Duodenal mucosa (tissue), 2 donors: ENCODE results near the gene ALK.

Experiments used
- H3K27ac ChIP-seq: one replicate; pipeline ENCODE4 v1.7.0; 2013; ENCODE audit warnings: low read depth, low read length
- H3K27me3 ChIP-seq, 2 donors: one replicate each; pipeline ENCODE4 v1.7.0; 2013; ENCODE audit warnings: low read length in 2 of 2, control low read depth in 1 of 2; ENCODE audit not compliant: insufficient read depth in 2 of 2, control insufficient read depth in 1 of 2
- H3K36me3 ChIP-seq, 2 donors: one replicate each; pipeline ENCODE4 v1.7.0; 2013; ENCODE audit warnings: low read length in 2 of 2, control low read depth in 1 of 2; ENCODE audit not compliant: insufficient read depth in 2 of 2, control insufficient read depth in 1 of 2
- H3K4me1 ChIP-seq, 2 donors: one replicate each; pipeline ENCODE4 v1.7.0; 2013; ENCODE audit warnings: low read length in 2 of 2, control low read depth in 1 of 2; ENCODE audit not compliant: insufficient read depth in 2 of 2, control insufficient read depth in 1 of 2
- H3K4me3 ChIP-seq, 2 donors: one replicate each; pipeline ENCODE4 v1.7.0; 2013; ENCODE audit warnings: low read length in 2 of 2, low read depth in 1 of 2
- H3K9ac ChIP-seq, 2 donors: one replicate each; pipeline ENCODE4 v1.7.0; 2013; ENCODE audit warnings: low read length in 2 of 2, low read depth in 1 of 2
- H3K9me3 ChIP-seq, 2 donors: one replicate each; pipeline ENCODE4 v1.7.0; 2013; ENCODE audit warnings: low read length in 2 of 2, control low read depth in 1 of 2; ENCODE audit not compliant: control insufficient read depth in 1 of 2

The ALK gene

GRCh38 chr2:29615183-29615582, 306.2 kb downstream of the ALK start:
- Histone ChIP-seq H3K4me1 (peaks cover 0 to 8% of the 10 kb centered on the region in 2 donors), H3K4me3 (no peak overlapping the region), H3K9ac (no peak overlapping the region), H3K36me3 (no peaks in the 10 kb centered on the region), H3K9me3 (no peaks in the 10 kb centered on the region), H3K27ac (no peak overlapping the region), H3K27me3 (no peaks in the 10 kb centered on the region)

- H3K36me3 ChIP-seq: no peaks in the 10 kb centered on the region
- no peak overlapping the region for H3K27ac ChIP-seq
- no peaks in the 10 kb centered on the region for H3K9me3 ChIP-seq
- H3K4me3 ChIP-seq: no peak overlapping the region
- H3K27me3 ChIP-seq: no peaks in the 10 kb centered on the region
- no peak overlapping the region for H3K9ac ChIP-seq
- peaks cover 0 to 8% of the 10 kb centered on the region in 2 donors for H3K4me1 ChIP-seq
Measured at GRCh38 chr2:29614295-29614830, 307.0 kb downstream of the ALK start.

- Histone ChIP-seq H3K9ac (no peak overlapping the region), H3K36me3 (no peaks in the 10 kb centered on the region), H3K4me1 (peaks cover 0 to 8% of the 10 kb centered on the region in 2 donors), H3K9me3 (no peaks in the 10 kb centered on the region), H3K27ac (no peak overlapping the region), H3K4me3 (no peak overlapping the region), H3K27me3 (no peaks in the 10 kb centered on the region)
Measured at GRCh38 chr2:29613792-29614266, 307.6 kb downstream of the ALK start.

- Histone ChIP-seq H3K9ac (no peak overlapping the region), H3K27me3 (no peaks in the 10 kb centered on the region), H3K4me1 (peaks cover 0 to 8% of the 10 kb centered on the region in 2 donors), H3K9me3 (no peaks in the 10 kb centered on the region), H3K36me3 (no peaks in the 10 kb centered on the region), H3K27ac (no peak overlapping the region), H3K4me3 (no peak overlapping the region)
Measured at GRCh38 chr2:29613067-29613466, 308.3 kb downstream of the ALK start.

- no peaks in the 10 kb centered on the region for H3K36me3 ChIP-seq
- H3K4me1 ChIP-seq: peaks cover 0 to 4% of the 10 kb centered on the region in 2 donors
- H3K27me3 ChIP-seq: no peaks in the 10 kb centered on the region
- no peak overlapping the region for H3K9ac ChIP-seq
- no peak overlapping the region for H3K4me3 ChIP-seq
- H3K9me3 ChIP-seq: no peaks in the 10 kb centered on the region
- H3K27ac ChIP-seq: no peak overlapping the region
Measured at GRCh38 chr2:29612568-29612967, 308.8 kb downstream of the ALK start.

GRCh38 chr2:29611850-29612249, 309.5 kb downstream of the ALK start:
- Histone ChIP-seq H3K9me3 (no peaks in the 10 kb centered on the region), H3K27ac (no peak overlapping the region), H3K27me3 (no peaks in the 10 kb centered on the region), H3K4me3 (no peak overlapping the region), H3K9ac (no peak overlapping the region), H3K4me1 (no peaks in the 10 kb centered on the region), H3K36me3 (no peaks in the 10 kb centered on the region)

- no peaks in the 10 kb centered on the region for H3K36me3 ChIP-seq
- no peak overlapping the region for H3K9ac ChIP-seq
- no peaks in the 10 kb centered on the region for H3K9me3 ChIP-seq
- H3K4me1 ChIP-seq: no peaks in the 10 kb centered on the region
- H3K27me3 ChIP-seq: no peaks in the 10 kb centered on the region
- no peak overlapping the region for H3K27ac ChIP-seq
- H3K4me3 ChIP-seq: no peak overlapping the region
Measured at GRCh38 chr2:29611261-29611660, 310.1 kb downstream of the ALK start.

- no peaks in the 10 kb centered on the region for H3K27me3 ChIP-seq
- no peaks in the 10 kb centered on the region for H3K9me3 ChIP-seq
- H3K4me3 ChIP-seq: no peak overlapping the region
- no peaks in the 10 kb centered on the region for H3K36me3 ChIP-seq
- no peak overlapping the region for H3K9ac ChIP-seq
- H3K4me1 ChIP-seq: no peaks in the 10 kb centered on the region
- no peak overlapping the region for H3K27ac ChIP-seq
Measured at GRCh38 chr2:29610569-29610968, 310.8 kb downstream of the ALK start.

- H3K27me3 ChIP-seq: no peaks in the 10 kb centered on the region
- no peaks in the 10 kb centered on the region for H3K9me3 ChIP-seq
- H3K9ac ChIP-seq: no peak overlapping the region
- H3K4me3 ChIP-seq: no peak overlapping the region
- no peak overlapping the region for H3K27ac ChIP-seq
- H3K36me3 ChIP-seq: no peaks in the 10 kb centered on the region
- H3K4me1 ChIP-seq: no peaks in the 10 kb centered on the region
Measured at GRCh38 chr2:29607038-29607420, 314.4 kb downstream of the ALK start.

- H3K4me1 ChIP-seq: no peaks in the 10 kb centered on the region
Measured at GRCh38 chr2:29606104-29607037, 315.0 kb downstream of the ALK start.

More at GRCh38 chr2:29606104-29607037, 315.0 kb downstream of the ALK start:
- Histone ChIP-seq H3K27me3 (no peaks in the 10 kb centered on the region), H3K4me3 (no peak overlapping the region), H3K9me3 (no peaks in the 10 kb centered on the region), H3K27ac (no peak overlapping the region), H3K36me3 (no peaks in the 10 kb centered on the region), H3K9ac (no peak overlapping the region)
